Ishikawa (cell line): ENCODE measurements around the gene THRAP3.

Experiments
- CEBPB ChIP-seq: IDR thresholded peaks from 2 replicates; pipeline ENCODE4 v1.6.1; 2012
- CREB1 ChIP-seq: IDR thresholded peaks from 2 replicates; pipeline ENCODE4 v1.6.1; 2012; ENCODE audit warnings: low read depth
- EGR1 ChIP-seq: IDR thresholded peaks from 2 replicates; pipeline ENCODE4 v1.6.1; 2012
- EP300 ChIP-seq: IDR thresholded peaks from 2 replicates; pipeline ENCODE4 v1.6.1; 2012; ENCODE audit warnings: borderline replicate concordance
- FOXM1 ChIP-seq: IDR thresholded peaks from 2 replicates; pipeline ENCODE4 v1.6.1; 2012; ENCODE audit warnings: low read depth, borderline replicate concordance
- NFIC ChIP-seq: IDR thresholded peaks from 2 replicates; pipeline ENCODE4 v1.6.1; 2012
- RAD21 ChIP-seq: IDR thresholded peaks from 2 replicates; pipeline ENCODE4 v1.6.1; 2012; ENCODE audit warnings: low read depth
- TAF1 ChIP-seq: IDR thresholded peaks from 2 replicates; pipeline ENCODE4 v1.6.1; 2012; ENCODE audit warnings: low read depth, mild to moderate bottlenecking
- TCF12 ChIP-seq: IDR thresholded peaks from 2 replicates; pipeline ENCODE4 v1.6.1; 2012; ENCODE audit warnings: low read depth
- TEAD4 ChIP-seq: IDR thresholded peaks from 2 replicates; pipeline ENCODE4 v1.6.1; 2012
- YY1 ChIP-seq: IDR thresholded peaks from 2 replicates; pipeline ENCODE4 v1.6.1; 2012; ENCODE audit warnings: low read depth
- ZBTB7A ChIP-seq: IDR thresholded peaks from 2 replicates; pipeline ENCODE4 v1.6.1; 2012; ENCODE audit warnings: low read depth
- TF ChIP-seq, protein P1 (sequence below): IDR thresholded peaks from 2 replicates; pipeline ENCODE4 v1.6.1; 2012
- TF ChIP-seq, protein P2 (sequence below): IDR thresholded peaks from 2 replicates; pipeline ENCODE4 v1.6.1; 2012; ENCODE audit warnings: low read depth, mild to moderate bottlenecking
- TF ChIP-seq, protein P3 (sequence below): IDR thresholded peaks from 2 replicates; pipeline ENCODE4 v1.6.1; 2012

The THRAP3 gene

DNA sequence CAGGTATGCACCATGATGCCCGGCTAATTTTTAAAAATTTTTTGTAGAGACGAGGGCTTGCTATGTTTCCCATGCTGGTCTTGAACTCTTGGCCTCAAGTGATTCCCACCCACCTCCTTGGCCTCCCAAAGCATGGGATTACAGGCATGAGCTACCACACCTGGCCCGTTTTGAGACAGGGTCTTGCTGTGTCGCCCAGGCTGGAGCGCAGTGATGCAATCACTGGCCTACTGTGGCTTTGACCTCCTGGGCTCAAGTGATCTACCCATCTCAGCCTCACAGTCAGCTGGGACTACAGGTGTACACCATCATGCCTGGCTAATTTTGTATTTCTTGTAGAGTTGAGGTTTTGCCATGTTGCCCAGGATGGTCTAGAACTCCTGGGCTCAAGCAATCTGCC is 74.4 kb downstream of the THRAP3 start:
- TF ChIP-seq NFIC (no peak), RAD21 (no peak), CREB1 (no peak), ZBTB7A (no peak), EGR1 (no peak), FOXM1 (no peak), TEAD4 (no peak), CEBPB (no peak), YY1 (no peak), TCF12 (no peak), EP300 (no peak), TAF1 (no peak)
- TF ChIP-seq, protein P1, sequence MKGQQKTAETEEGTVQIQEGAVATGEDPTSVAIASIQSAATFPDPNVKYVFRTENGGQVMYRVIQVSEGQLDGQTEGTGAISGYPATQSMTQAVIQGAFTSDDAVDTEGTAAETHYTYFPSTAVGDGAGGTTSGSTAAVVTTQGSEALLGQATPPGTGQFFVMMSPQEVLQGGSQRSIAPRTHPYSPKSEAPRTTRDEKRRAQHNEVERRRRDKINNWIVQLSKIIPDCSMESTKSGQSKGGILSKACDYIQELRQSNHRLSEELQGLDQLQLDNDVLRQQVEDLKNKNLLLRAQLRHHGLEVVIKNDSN = no peak
- TF ChIP-seq, protein P2, sequence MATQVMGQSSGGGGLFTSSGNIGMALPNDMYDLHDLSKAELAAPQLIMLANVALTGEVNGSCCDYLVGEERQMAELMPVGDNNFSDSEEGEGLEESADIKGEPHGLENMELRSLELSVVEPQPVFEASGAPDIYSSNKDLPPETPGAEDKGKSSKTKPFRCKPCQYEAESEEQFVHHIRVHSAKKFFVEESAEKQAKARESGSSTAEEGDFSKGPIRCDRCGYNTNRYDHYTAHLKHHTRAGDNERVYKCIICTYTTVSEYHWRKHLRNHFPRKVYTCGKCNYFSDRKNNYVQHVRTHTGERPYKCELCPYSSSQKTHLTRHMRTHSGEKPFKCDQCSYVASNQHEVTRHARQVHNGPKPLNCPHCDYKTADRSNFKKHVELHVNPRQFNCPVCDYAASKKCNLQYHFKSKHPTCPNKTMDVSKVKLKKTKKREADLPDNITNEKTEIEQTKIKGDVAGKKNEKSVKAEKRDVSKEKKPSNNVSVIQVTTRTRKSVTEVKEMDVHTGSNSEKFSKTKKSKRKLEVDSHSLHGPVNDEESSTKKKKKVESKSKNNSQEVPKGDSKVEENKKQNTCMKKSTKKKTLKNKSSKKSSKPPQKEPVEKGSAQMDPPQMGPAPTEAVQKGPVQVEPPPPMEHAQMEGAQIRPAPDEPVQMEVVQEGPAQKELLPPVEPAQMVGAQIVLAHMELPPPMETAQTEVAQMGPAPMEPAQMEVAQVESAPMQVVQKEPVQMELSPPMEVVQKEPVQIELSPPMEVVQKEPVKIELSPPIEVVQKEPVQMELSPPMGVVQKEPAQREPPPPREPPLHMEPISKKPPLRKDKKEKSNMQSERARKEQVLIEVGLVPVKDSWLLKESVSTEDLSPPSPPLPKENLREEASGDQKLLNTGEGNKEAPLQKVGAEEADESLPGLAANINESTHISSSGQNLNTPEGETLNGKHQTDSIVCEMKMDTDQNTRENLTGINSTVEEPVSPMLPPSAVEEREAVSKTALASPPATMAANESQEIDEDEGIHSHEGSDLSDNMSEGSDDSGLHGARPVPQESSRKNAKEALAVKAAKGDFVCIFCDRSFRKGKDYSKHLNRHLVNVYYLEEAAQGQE = no peak
- TF ChIP-seq, protein P3, sequence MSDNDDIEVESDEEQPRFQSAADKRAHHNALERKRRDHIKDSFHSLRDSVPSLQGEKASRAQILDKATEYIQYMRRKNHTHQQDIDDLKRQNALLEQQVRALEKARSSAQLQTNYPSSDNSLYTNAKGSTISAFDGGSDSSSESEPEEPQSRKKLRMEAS = no peak

DNA sequence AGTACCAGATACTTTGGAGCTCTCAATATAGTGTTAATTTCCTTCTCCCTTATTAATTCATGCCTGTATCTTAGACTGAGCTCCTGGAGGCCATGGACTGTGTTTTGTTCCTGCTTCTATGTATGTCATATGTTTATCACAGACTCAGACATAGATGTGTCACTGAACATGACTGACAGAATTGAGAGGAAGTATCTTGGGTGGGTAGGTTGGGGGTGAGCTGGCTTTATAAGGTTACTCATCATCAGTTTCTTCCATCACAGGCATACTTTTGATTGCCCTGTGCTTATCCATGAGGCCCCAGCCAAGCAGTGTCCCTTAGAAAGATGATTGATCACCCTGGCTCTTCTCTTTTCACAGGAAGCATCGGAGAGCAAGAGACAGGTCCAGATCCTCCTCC is 76.3 kb downstream of the THRAP3 start:
- TF ChIP-seq, protein P1 = no peak
- TF ChIP-seq YY1 (no peak), EGR1 (no peak), CREB1 (no peak), CEBPB (no peak), ZBTB7A (no peak), NFIC (no peak), TCF12 (no peak), TAF1 (no peak), FOXM1 (no peak), TEAD4 (no peak)
- TF ChIP-seq, protein P2 = no peak

DNA sequence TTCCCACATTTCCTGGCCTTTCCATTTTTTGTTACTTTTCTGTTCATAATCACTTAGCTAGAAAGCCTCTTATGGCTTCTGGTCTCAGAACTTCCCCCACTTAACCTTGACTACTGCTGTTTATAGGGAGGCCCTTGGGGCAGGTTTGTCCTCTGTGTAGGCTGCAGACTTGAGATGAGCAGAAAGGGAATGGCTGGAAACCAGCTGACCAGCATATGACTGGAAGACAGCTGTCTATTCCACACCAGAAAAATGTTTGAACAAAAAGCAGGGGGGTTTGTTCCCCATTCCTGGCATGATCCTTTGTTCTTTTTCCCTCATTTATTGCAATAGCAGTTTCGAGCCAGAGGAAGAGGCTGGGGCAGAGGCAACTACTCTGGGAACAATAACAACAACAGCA is 77.0 kb downstream of the THRAP3 start:
- TF ChIP-seq FOXM1 = no peak
- TF ChIP-seq EP300 = no peak
- no peak for TF ChIP-seq CEBPB
- no peak for TF ChIP-seq EGR1
- TF ChIP-seq, protein P1 = no peak
- no peak for TF ChIP-seq TAF1
- no peak for TF ChIP-seq YY1
- no peak for TF ChIP-seq RAD21
- TF ChIP-seq ZBTB7A = no peak
- no peak for TF ChIP-seq NFIC
- no peak for TF ChIP-seq CREB1
- no peak for TF ChIP-seq TCF12
- TF ChIP-seq, protein P2 = no peak
- TF ChIP-seq TEAD4 = no peak
- TF ChIP-seq, protein P3 = no peak

DNA sequence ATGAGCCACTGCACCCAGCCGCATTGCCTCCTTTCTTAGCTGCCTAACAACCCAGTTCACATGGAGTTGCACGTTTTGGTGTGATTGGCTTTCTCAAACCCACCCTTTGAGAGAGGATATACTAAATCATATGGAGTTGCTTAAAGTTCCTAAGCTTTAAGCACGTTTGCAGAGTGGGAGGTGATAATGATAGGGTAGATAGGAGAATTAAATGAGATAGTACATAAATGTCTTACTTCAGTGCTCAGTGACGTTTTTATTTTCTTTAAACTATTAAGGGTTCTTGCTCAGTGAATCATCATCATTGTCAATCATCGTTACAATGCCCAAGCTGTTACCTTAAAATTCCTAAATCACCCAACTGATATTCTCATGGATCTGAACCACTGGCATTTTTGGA is 79.0 kb downstream of the THRAP3 start:
- no peak for TF ChIP-seq EGR1
- TF ChIP-seq, protein P3 = no peak
- TF ChIP-seq TEAD4 = no peak
- no peak for TF ChIP-seq EP300
- no peak for TF ChIP-seq TCF12
- no peak for TF ChIP-seq NFIC
- TF ChIP-seq CEBPB = no peak
- TF ChIP-seq RAD21 = no peak
- TF ChIP-seq FOXM1 = no peak
- TF ChIP-seq, protein P1 = no peak
- TF ChIP-seq TAF1 = no peak
- TF ChIP-seq CREB1 = no peak
- TF ChIP-seq YY1 = no peak
- TF ChIP-seq, protein P2 = no peak
- no peak for TF ChIP-seq ZBTB7A
